Measurements from ENCODE around the gene CAMTA1.

DNA sequence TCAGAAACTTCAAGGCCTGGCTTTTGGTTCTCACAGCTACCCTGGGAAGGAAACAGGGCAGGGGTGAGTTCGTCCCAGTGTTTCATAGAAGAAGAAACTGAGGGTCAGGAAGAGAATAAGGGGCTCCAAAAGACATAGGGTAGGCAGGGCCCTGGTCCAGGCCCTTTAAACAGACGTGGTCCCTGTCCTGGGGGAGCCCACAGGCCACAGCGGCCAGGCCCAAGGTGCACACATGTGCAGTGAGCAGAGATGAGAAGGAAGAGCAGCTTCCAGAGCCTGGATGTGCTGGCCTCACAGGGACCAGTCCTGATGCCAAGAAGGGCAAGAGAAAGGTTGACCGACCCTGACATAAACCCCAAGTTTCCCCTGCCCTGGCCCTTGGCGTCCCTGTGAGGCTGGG is 690.4 kb downstream of the CAMTA1 start:
- TF ChIP-seq CTCF (IDR thresholded peaks at IDR 0.05; ENCODE audit: poor library complexity, severe bottlenecking) (no peak), REST (IDR thresholded peaks at IDR 0.05; ENCODE audit: borderline replicate concordance) (no peak), POLR2AphosphoS5 (IDR thresholded peaks at IDR 0.05) (no peak), EP300 (conservative IDR thresholded peaks at IDR 0.05; ENCODE audit: poor library complexity, severe bottlenecking) (no peak), EZH2 (IDR thresholded peaks at IDR 0.05; ENCODE audit: borderline replicate concordance, insufficient read depth, low read length, poor library complexity, severe bottlenecking) (no peak), SMC3 (conservative IDR thresholded peaks at IDR 0.05; ENCODE audit: poor library complexity) (no peak), MXI1 (conservative IDR thresholded peaks at IDR 0.05; ENCODE audit: poor library complexity, severe bottlenecking) (no peak), TAF1 (IDR thresholded peaks at IDR 0.05; ENCODE audit: low read depth) (no peak)

Data from neural cell (in vitro differentiated cells).